HCT116 (cell line): ENCODE measurements around the gene CNKSR3. TPM values are rescaled to one million over a fixed set of nuclear protein-coding genes. Genes with fewer than 3 reads are reported as not detected.

ENCODE experiments used
- ATAC-seq: fragments of 200-7000 bp; cut with Tn5 transposase; 2 replicates; pipeline ENCODE4 v1.9.1; 2020; ENCODE audit warnings: mild to moderate bottlenecking, moderate library complexity
- BruUV-seq: library from RNA; stranded (reverse); fragments of 400-500 nt; replicated peaks from 2 replicates; lab custom pipeline; 2021; lab: Mats Ljungman, UMichigan
- CTCF ChIA-PET: fragments of 300-600 bp; sonication (Branson Sonifier 250); formaldehyde crosslinking; loops from one replicate; lab custom pipeline; 2021; ENCODE audit warnings: antibody characterized with exemption; lab: Charles Lee
- POLR2A ChIA-PET: fragments of 300-600, 350-600 bp; sonication (Branson Sonifier 250); formaldehyde crosslinking; loops from one replicate; lab custom pipeline; 2021; ENCODE audit warnings: antibody characterized with exemption; lab: Charles Lee
- RAD21 ChIA-PET, 2 experiments: fragments of 300-600 bp; sonication (Branson Sonifier 250); formaldehyde crosslinking; loops; one replicate each; lab custom pipeline; 2023; ENCODE audit warnings: low total read pairs in 2 of 2; ENCODE audit not compliant: uncharacterized antibody in 2 of 2, unreplicated experiment in 2 of 2, low non-redundant PET in 1 of 2; lab: Charles Lee
- DNase-seq: peaks from one replicate; pipeline ENCODE4 v3.0.0-alpha.2; 2010; ENCODE audit warnings: low read depth, low spot score
- H2AFZ ChIP-seq: fragments of 200-600 bp; shearing (Covaris generic), sonication (generic); 2 replicates; pipeline ENCODE4 v1.6.1; 2017; ENCODE audit warnings: low read depth, mixed run types, mixed read lengths, antibody characterized with exemption, low read length; ENCODE audit not compliant: poor library complexity, severe bottlenecking
- H3K27ac ChIP-seq: 2 replicates; pipeline ENCODE4 v1.5.1; 2012; ENCODE audit warnings: low read depth, low read length
- H3K27me3 ChIP-seq: fragments of 200-600 bp; sonication (generic); 2 replicates; pipeline ENCODE4 v1.6.1; 2016; ENCODE audit warnings: mixed run types, low read length, mixed read lengths; ENCODE audit not compliant: insufficient read depth
- H3K36me3 ChIP-seq, 2 experiments: fragments of 200-500 bp in 1 of 2; fragments of 200-600 bp in 1 of 2; sonication (Bioruptor generic) in 1 of 2; sonication (generic) in 1 of 2; 2 replicates each; pipeline versions ENCODE4 v1.5.1 to v1.6.1; 2014 to 2016; ENCODE audit warnings: low read length in 2 of 2, inconsistent platforms in 1 of 2, mixed read lengths in 1 of 2, mixed run types in 1 of 2; ENCODE audit not compliant: insufficient read depth in 2 of 2, control insufficient read depth in 1 of 2
- H3K4me1 ChIP-seq, 2 experiments: fragments of 200-600 bp in 1 of 2; sonication (generic) in 1 of 2; 2 replicates each; pipeline versions ENCODE4 v1.5.1 to v1.6.1; 2012 to 2017; ENCODE audit warnings: low read length in 2 of 2, inconsistent platforms in 1 of 2, mild to moderate bottlenecking in 1 of 2, mixed read lengths in 1 of 2, mixed run types in 1 of 2, moderate library complexity in 1 of 2; ENCODE audit not compliant: insufficient read depth in 2 of 2, control insufficient read depth in 1 of 2
- H3K4me2 ChIP-seq: fragments of 200-600 bp; sonication (generic); 2 replicates; pipeline ENCODE4 v1.6.1; 2017; ENCODE audit warnings: mixed run types, low read length, mixed read lengths
- H3K4me3 ChIP-seq, 2 experiments: fragments of 200-600 bp in 1 of 2; sonication (generic) in 1 of 2; replicated peaks in 1 of 2; 2 replicates each; pipeline ENCODE4 v1.5.1; 2011 to 2016; ENCODE audit warnings: low read length in 2 of 2, control low read depth in 1 of 2, low read depth in 1 of 2, mild to moderate bottlenecking in 1 of 2, mixed read lengths in 1 of 2, mixed run types in 1 of 2
- H3K79me2 ChIP-seq: fragments of 200-600 bp; sonication (generic); 2 replicates; pipeline ENCODE4 v1.6.1; 2017; ENCODE audit warnings: mild to moderate bottlenecking, mixed run types, low read length, moderate library complexity, mixed read lengths; ENCODE audit not compliant: insufficient read depth
- H3K9ac ChIP-seq: fragments of 200-600 bp; sonication (generic); 2 replicates; pipeline ENCODE4 v1.6.1; 2016; ENCODE audit warnings: low read length, mixed read lengths
- H3K9me2 ChIP-seq: fragments of 200-600 bp; sonication (generic), shearing (Covaris generic); 2 replicates; pipeline ENCODE4 v1.6.1; 2017; ENCODE audit warnings: mixed run types, mild to moderate bottlenecking, moderate library complexity; ENCODE audit not compliant: insufficient read depth
- H3K9me3 ChIP-seq, 2 experiments: fragments of 200-500 bp in 1 of 2; fragments of 200-600 bp in 1 of 2; sonication (Bioruptor generic) in 1 of 2; sonication (generic) in 1 of 2; 2 replicates each; pipeline ENCODE4 v1.6.1; 2014 to 2017; ENCODE audit warnings: low read length in 2 of 2, mixed read lengths in 2 of 2, inconsistent platforms in 1 of 2, low read depth in 1 of 2, mild to moderate bottlenecking in 1 of 2, mixed run types in 1 of 2, moderate library complexity in 1 of 2; ENCODE audit not compliant: control insufficient read depth in 1 of 2, insufficient read depth in 1 of 2
- H4K20me1 ChIP-seq: fragments of 200-600 bp; sonication (generic), shearing (Covaris generic); 2 replicates; pipeline ENCODE4 v1.6.1; 2017; ENCODE audit warnings: mixed run types, mild to moderate bottlenecking, moderate library complexity; ENCODE audit not compliant: insufficient read depth
- ATF3 ChIP-seq: IDR thresholded peaks from 2 replicates; pipeline ENCODE4 v1.6.1; 2012
- CBX3 ChIP-seq: IDR thresholded peaks from 2 replicates; pipeline ENCODE4 v1.6.1; 2012; ENCODE audit warnings: low read depth
- CEBPB ChIP-seq: IDR thresholded peaks from 2 replicates; pipeline ENCODE4 v1.6.1; 2012; ENCODE audit warnings: low read depth
- CTCF ChIP-seq, 3 experiments: fragments of 200-600 bp in 1 of 3; sonication (generic) in 1 of 3; IDR thresholded peaks in 2 of 3; conservative IDR thresholded peaks in 1 of 3; 2 replicates each; pipeline ENCODE4 v1.5.1; 2012 to 2017; ENCODE audit warnings: low read depth in 2 of 3, low read length in 2 of 3, antibody characterized with exemption in 1 of 3, borderline replicate concordance in 1 of 3, control low read depth in 1 of 3, mild to moderate bottlenecking in 1 of 3, mixed read lengths in 1 of 3, mixed run types in 1 of 3, moderate library complexity in 1 of 3; ENCODE audit not compliant: insufficient read depth in 1 of 3
- EGR1 ChIP-seq: IDR thresholded peaks from 2 replicates; pipeline ENCODE4 v1.6.1; 2012; ENCODE audit warnings: low read depth
- ELF1 ChIP-seq: IDR thresholded peaks from 2 replicates; pipeline ENCODE4 v1.6.1; 2012; ENCODE audit warnings: low read depth, borderline replicate concordance
- EZH2 ChIP-seq: fragments of 200-600 bp; sonication (generic); IDR thresholded peaks from 2 replicates; pipeline ENCODE4 v1.6.1; 2017; ENCODE audit warnings: antibody characterized with exemption, mixed run types
- FOSL1 ChIP-seq: IDR thresholded peaks from 2 replicates; pipeline ENCODE4 v1.6.1; 2012; ENCODE audit warnings: low read depth
- MAX ChIP-seq: IDR thresholded peaks from 2 replicates; pipeline ENCODE4 v1.6.1; 2012
- POLR2A ChIP-seq: IDR thresholded peaks from 2 replicates; pipeline ENCODE4 v1.7.0; 2011; ENCODE audit warnings: borderline replicate concordance; ENCODE audit not compliant: insufficient read depth, insufficient read length; ENCODE audit errors: extremely low read depth
- POLR2AphosphoS5 ChIP-seq: IDR thresholded peaks from 2 replicates; pipeline ENCODE4 v1.6.1; 2011; ENCODE audit warnings: mild to moderate bottlenecking, low read depth, low read length, moderate library complexity
- RAD21 ChIP-seq: IDR thresholded peaks from 2 replicates; pipeline ENCODE4 v1.6.1; 2012; ENCODE audit warnings: low read depth, mild to moderate bottlenecking
- REST ChIP-seq: IDR thresholded peaks from 2 replicates; pipeline ENCODE4 v1.6.1; 2012; ENCODE audit warnings: low read depth
- SIN3A ChIP-seq: IDR thresholded peaks from 2 replicates; pipeline ENCODE4 v1.6.1; 2012; ENCODE audit warnings: low read depth
- SP1 ChIP-seq: IDR thresholded peaks from 2 replicates; pipeline ENCODE4 v1.6.1; 2012; ENCODE audit warnings: low read depth
- TCF7L2 ChIP-seq: IDR thresholded peaks from 2 replicates; pipeline ENCODE4 v1.7.0; 2011; ENCODE audit warnings: borderline replicate concordance, inconsistent platforms; ENCODE audit not compliant: insufficient read depth, insufficient read length; ENCODE audit errors: extremely low read depth
- YY1 ChIP-seq: IDR thresholded peaks from 2 replicates; pipeline ENCODE4 v1.6.1; 2011; ENCODE audit warnings: low read length, low read depth, moderate library complexity, mild to moderate bottlenecking; ENCODE audit not compliant: insufficient replicate concordance; ENCODE audit errors: extremely low read depth
- ZBTB33 ChIP-seq: IDR thresholded peaks from 2 replicates; pipeline ENCODE4 v1.6.1; 2011; ENCODE audit warnings: mild to moderate bottlenecking, low read length, moderate library complexity; ENCODE audit not compliant: insufficient replicate concordance; ENCODE audit errors: extremely low read depth
- ZFX ChIP-seq: fragments of 450-650 bp; IDR thresholded peaks from 2 replicates; pipeline ENCODE4 v1.6.1; 2017
- ZNF274 ChIP-seq: fragments of 200-500 bp; sonication (Bioruptor generic); IDR thresholded peaks from 2 replicates; pipeline ENCODE4 v1.6.1; 2014; ENCODE audit warnings: mild to moderate bottlenecking, low read depth, low read length, inconsistent platforms
- intact Hi-C: fragments of 100-400 bp; cut with micrococcal nuclease; formaldehyde crosslinking; loops from 2 replicates; pipeline ENCODE4 v1.10.0; 2022
- total RNA-seq: library from RNA; stranded (reverse); gene quantifications from one replicate; pipeline ENCODE4 v1.2.1, GENCODE V29; 2021; ENCODE audit not compliant: unreplicated experiment

The CNKSR3 gene
- total RNA-seq, 1 experiment from 2014 or later, result 15.4 TPM

- TF ChIP-seq RAD21, result no peak
- no peak for TF ChIP-seq CEBPB
- TF ChIP-seq FOSL1, result no peak
- no peak for TF ChIP-seq EZH2
- no peak for TF ChIP-seq ELF1
- no peak for TF ChIP-seq CTCF (IDR thresholded peaks at IDR 0.05 in 2 of 3, conservative IDR thresholded peaks at IDR 0.05 in 1 of 3; ENCODE audit: borderline replicate concordance in 1 of 3, insufficient read depth in 1 of 3, low read depth in 2 of 3, low read length in 2 of 3)
- TF ChIP-seq ZNF274, result no peak
- TF ChIP-seq YY1, result no peak
- no peak for TF ChIP-seq TCF7L2
- no peak for TF ChIP-seq CBX3
- TF ChIP-seq SIN3A, result no peak
- no peak for TF ChIP-seq MAX
- no peak for TF ChIP-seq POLR2AphosphoS5
- no peak for TF ChIP-seq ZBTB33
- TF ChIP-seq ZFX, result no peak
- TF ChIP-seq EGR1, result no peak
- no peak for TF ChIP-seq SP1
- TF ChIP-seq ATF3, result no peak
- TF ChIP-seq POLR2A, result no peak
- no peak for TF ChIP-seq REST
- ChIA-PET CTCF (no interaction called here), POLR2A (no interaction called here), RAD21 (no interaction called here)
- Histone ChIP-seq H3K27me3 (no peaks in the 10 kb centered on the region), H3K9ac (no peak overlapping the region), H3K9me3 (no peaks in the 10 kb centered on the region), H3K4me3 (no peak overlapping the region), H3K4me1 (no peaks in the 10 kb centered on the region), H3K79me2 (no peaks in the 10 kb centered on the region), H2AFZ (no peak overlapping the region), H3K27ac (no peak overlapping the region), H4K20me1 (no peaks in the 10 kb centered on the region), H3K4me2 (no peak overlapping the region), H3K9me2 (no peaks in the 10 kb centered on the region), H3K36me3 (no peaks in the 10 kb centered on the region)
- no peak for DNase-seq
- intact Hi-C loops, result no loop called here
- ATAC-seq, result no peak
- BruUV-seq, result no TSS peak
Observed at GRCh38 chr6:154381548-154381947, 128.9 kb downstream of the CNKSR3 start.
